ENCODE measurements around the gene MPL.
"Not testable (repeated sequence)": the region's sequence is repeated elsewhere in the genome, so short reads cannot be mapped to it uniquely, and the experiment has no call there.

The MPL gene

GRCh38 chr1:43377831-43378230, 40.2 kb downstream of the MPL start:
- DNase-seq (ENCODE audit: low spot score) = no peak

- DNase-seq (ENCODE audit: low spot score) = no peak
Observed at GRCh38 chr1:43379476-43379875, 41.9 kb downstream of the MPL start.

DNA sequence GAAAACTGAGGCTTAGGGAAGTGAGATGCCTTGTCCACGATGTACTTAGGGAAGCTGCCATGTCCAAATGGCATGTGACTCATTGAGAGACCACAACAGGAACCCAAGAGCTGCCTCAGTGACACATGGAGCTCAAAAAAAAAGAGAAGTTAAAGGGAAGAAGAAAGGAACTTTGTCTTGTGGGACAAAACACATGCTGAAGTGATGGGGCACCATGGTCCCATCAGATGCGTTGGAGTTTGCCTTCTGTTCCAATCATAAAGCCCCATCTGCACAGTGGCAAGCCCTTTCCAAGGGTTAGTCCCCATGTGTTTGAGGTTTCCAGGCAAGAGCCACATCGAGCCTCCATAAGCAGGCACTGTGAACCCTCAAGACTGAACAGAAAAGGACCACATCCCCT, 44.0 kb downstream of the MPL start:
- no peak for DNase-seq (ENCODE audit: low spot score)

DNA sequence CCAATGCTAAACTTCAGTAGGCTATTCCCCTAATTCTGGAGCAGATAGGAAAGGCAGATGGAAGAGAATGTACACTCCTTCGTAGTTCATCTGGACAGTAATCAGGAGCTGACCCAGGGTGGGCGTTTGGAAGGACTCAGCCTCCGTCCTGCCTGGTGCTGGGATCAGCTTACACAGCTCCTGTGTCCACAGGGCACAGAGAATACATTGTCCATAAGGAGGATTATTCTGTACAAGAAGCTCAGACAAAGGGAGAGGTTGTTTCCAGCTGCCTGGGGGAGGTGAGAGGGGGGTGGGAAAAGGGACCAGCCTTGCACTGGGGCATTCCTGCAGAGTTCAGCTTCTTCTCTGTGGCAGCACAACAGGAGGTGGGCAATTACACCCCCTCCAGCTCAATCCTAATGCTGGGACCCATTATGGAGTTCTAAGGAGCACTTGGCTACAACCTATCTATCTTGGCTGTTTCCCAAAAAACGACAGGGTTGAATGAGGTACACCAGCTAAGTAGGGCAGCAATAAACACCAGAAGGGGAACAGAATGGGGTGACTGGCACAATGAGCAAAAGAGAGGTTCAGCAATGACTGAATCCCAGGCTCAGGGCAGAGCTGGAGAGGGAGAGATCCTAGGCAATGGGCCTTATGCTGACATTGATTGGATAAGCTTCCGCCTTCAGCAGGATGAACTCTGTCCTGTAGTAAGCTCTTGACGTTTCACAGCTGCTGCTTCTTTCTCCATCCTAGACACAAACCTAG, 44.6 kb downstream of the MPL start:
- DNase-seq (ENCODE audit: low spot score) = peak; percentile 45

DNA sequence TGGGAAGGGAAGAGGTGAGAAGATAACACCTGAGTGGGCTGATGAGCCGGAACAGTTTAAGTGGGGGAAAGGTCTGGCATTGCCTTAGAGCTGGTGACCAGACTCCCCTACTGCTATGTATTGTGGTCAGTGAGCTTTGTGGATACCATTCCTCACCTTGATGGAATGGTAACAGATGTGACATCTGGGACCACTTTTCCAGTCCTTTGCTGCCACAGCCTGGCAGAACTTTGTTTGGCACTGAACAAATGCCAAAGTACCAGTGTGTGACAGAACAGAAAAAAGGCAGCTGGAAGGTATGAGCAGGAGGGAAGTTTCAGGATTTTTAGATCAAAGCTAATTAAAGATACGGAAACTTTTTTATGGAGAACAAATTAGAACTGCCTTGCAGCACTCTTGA, 45.8 kb downstream of the MPL start:
- DNase-seq (ENCODE audit: low spot score) = no peak

- no peak for DNase-seq (ENCODE audit: low spot score)
Observed at GRCh38 chr1:43386676-43387075, 49.1 kb downstream of the MPL start.

- no peak for DNase-seq (ENCODE audit: low spot score)
Observed at GRCh38 chr1:43387976-43388599, 50.5 kb downstream of the MPL start.

GRCh38 chr1:43388613-43389012, 51.0 kb downstream of the MPL start:
- no peak for DNase-seq (ENCODE audit: low spot score)

- peak; percentile 98 for DNase-seq (ENCODE audit: low spot score)
Observed at GRCh38 chr1:43389326-43390313, 52.0 kb downstream of the MPL start, which contains the start of the genes MED8 and SZT2. MED8 (minus strand) TSS chr1:43389800; CDS start chr1:43389764, 36 bp downstream. SZT2 (plus strand) TSS chr1:43389899; CDS start chr1:43389969, 70 bp downstream.

GRCh38 chr1:43392702-43393101, 55.1 kb downstream of the MPL start:
- no peak for DNase-seq (ENCODE audit: low spot score)

DNA sequence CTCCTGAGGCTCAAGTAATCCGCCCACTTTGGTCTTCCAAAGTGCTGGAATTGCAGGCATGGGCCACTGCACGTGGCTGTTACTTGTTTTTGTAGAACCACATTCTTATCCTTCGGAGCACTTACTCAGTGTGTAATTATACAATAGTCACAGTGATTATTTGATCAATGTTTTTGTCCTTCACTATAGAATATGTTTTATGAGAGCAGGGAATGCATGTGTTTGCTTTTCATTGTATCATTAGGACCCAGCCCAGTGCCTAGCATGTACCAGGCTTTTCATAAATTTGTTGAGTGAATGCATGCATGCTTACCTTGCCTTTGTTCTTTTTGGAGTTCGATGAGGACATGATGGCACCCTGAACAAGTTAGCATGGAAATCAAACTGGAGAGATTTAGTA, 57.9 kb downstream of the MPL start:
- DNase-seq (ENCODE audit: low spot score) = no peak

- DNase-seq (ENCODE audit: low spot score) = no peak
Observed at GRCh38 chr1:43396059-43396458, 58.4 kb downstream of the MPL start.

DNA sequence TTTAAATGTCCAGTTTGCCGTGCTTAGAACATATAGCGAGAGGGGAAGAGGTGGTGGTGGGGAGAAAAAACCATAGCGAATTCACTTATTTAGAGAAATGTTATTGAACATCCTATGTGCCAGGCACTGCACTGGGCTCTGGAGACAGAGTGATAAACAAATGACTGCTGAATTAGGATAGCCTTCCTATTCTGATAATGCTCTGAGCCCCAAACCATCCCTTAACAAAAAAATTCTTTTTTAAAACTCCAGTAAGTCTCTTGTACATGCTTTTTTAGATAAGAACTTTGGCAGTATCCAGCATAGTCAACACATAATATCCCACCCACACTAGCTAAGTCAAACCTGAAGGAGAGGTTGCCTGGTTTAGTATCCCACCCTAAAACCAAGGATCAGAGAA, 60.6 kb downstream of the MPL start:
- no peak for DNase-seq (ENCODE audit: low spot score)

DNA sequence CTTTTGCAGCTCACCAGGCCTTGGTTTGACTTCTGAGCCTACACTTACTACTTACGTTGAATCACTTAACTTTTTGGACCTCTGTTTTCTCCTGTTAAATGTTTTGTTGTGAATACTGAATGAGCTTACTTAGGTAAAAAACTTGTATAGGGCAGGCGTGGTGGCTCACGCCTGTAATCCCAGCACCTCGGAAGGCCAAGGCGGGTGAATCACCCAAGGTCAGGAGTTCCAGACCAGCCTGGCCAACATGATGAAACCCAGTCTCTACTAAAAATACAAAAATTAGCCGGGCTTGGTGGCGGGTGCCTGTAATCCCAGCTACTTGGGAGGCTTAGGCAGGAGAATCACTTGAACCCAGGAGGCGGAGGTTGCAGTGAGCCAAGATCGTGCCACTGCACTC, 62.8 kb downstream of the MPL start:
- not testable (repeated sequence) for DNase-seq (ENCODE audit: low spot score)

GRCh38 chr1:43402089-43402865, 64.7 kb downstream of the MPL start:
- no peak for DNase-seq (ENCODE audit: low spot score)
